GM18873 (cell line): ENCODE data around the gene SH3RF3.
"Not testable (repeated sequence)": the region's sequence is repeated elsewhere in the genome, so short reads cannot be mapped to it uniquely, and the experiment has no call there.

Experiments
- ATAC-seq: cut with Tn5 transposase; IDR thresholded peaks from one replicate; pipeline ENCODE4 v1.9.1; 2021; ENCODE audit warnings: mild to moderate bottlenecking, moderate library complexity, moderate number of reproducible peaks; ENCODE audit not compliant: unreplicated experiment, low FRiP score

The SH3RF3 gene

DNA sequence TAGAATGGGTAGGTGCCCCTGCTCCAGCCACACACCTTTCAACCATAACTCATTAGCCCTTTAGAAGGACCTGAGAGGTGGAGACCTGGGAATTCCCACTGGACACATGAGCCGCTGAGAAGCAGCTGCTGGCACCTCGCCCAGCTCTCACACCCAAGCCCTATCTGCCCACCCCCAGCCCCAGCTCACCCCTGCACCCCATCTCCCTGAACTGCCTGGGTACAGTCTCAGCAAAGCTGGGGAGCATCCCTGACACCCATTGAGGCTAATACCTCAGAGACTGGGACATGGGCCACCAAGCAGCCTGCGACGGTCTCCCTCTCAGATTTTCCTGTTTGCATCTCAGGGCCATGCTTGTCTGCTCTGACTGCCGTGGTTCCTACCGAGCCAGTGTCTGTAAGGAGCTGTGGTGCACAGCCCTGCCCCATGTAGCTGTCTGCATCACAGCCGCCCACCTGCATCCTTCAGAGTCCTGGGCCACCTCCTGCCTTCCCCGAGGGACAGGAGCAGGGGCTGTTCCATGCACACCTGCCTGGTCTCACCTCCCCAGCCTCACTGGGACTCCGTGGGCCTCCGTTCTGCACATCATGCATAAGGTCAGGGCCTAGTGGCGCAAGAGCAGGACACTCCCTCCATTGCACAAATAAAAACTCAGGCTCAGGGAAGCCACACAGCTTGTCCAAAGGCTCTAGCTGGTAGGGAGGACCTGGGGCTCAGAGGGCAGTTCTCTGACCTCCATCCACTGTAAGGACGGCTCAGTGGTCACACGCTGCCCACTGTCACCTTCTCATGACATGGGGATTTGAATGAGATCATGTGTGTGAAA lies 394.7 kb downstream of the SH3RF3 start:
- no peak for ATAC-seq

DNA sequence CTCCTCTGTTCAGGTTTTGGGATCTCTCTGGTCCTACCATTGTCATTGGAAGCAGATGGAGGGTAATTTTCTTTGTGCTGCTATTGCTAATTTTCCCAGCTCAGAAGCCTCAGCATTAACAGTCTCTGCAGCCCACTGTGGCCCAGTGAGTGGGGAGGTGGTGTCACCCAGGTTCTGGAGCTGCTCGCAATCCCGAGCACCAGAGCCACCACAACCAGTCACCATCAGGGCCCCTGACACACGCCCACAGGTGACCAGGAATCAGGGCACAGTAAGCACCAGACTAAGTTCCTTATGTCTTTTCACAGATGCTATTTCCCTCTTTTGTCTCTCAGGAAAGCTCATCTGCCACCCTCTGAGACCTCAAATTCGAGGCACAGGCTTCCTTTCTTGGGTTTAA lies 396.8 kb downstream of the SH3RF3 start:
- no peak for ATAC-seq

DNA sequence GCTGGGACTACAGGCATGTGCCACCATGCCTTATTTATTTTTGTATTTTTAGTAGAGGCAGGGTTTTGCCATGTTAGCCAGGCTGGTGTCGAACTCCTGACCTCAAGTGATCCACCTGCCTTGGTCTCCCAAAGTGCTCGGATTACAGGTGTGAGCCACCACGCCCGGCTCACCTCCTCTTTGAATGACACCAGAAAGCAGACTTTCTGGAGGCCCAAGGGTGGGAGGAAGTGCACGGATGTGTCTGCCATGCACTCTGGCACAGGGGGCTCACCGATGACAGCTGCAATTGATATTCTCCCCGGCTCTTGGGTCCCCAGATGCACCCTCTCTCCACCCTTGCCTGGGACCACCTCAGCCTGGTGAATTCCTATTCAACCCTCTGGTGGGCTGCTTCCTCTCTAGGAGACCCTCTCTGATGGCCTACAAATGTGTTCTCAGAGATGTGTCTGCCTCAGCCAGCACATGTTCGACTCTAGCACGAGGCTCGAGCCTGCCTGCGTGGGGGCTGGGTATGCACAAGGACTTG lies 397.5 kb downstream of the SH3RF3 start:
- ATAC-seq, result no peak

DNA sequence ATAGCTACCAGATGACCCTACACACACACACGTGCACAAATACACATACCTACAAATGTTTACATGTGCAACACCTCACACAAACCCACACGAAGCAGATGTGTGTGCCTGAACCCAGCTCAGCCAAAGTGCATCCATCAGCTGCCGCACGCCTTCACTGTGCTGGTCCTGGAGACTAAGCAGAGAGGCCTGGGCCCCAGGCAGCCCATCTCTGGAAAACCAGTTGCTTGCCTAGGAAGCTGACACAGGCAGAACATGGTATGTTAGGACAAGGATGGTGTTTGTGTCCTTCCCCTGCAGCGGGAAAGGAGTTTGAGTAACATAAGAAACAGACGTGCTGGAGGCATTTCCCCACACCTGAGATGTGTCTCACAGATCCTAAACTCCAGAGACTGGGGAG lies 398.1 kb downstream of the SH3RF3 start:
- no peak for ATAC-seq

DNA sequence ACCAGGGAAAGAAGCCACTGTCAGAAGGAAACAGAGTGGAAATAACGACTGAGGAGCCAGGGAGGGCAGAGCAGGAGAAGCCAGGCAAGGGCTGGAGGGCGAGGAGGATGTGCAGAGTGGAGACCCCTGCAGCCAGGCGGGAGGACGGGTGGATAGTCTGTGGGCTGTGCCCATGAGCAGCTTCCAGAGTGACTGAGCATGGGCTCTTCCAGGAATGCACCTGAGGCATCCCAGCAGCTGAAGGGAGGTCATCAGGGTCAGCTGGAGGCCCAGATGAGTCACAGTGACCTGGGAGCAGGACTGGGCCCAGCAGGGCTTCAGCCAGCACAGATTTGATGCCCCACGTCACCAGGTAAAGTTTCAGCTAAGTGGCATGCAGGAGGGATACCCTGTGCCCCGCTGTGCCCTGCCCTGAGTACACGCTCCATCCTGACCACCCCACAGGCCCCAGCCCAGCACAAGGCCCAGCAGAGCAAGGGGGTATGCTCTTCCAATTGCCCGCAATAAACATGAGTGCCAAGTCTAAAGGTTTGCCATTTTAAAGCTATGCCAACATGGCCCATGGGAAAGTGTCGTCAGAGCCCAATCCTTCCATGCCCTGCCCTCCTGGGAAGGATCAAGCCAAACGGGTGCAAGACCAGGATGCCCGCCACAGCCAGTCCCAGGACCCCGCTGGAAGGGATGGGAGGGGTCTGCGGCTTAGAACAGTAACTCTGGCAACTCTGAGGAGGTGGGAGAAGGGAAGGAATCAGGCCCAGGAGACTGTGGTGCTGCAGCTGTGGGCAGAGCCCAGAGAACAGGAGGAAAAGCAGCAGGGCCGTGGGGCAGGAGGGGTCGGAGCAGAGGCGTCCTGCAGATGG lies 399.1 kb downstream of the SH3RF3 start:
- ATAC-seq, result no peak

DNA sequence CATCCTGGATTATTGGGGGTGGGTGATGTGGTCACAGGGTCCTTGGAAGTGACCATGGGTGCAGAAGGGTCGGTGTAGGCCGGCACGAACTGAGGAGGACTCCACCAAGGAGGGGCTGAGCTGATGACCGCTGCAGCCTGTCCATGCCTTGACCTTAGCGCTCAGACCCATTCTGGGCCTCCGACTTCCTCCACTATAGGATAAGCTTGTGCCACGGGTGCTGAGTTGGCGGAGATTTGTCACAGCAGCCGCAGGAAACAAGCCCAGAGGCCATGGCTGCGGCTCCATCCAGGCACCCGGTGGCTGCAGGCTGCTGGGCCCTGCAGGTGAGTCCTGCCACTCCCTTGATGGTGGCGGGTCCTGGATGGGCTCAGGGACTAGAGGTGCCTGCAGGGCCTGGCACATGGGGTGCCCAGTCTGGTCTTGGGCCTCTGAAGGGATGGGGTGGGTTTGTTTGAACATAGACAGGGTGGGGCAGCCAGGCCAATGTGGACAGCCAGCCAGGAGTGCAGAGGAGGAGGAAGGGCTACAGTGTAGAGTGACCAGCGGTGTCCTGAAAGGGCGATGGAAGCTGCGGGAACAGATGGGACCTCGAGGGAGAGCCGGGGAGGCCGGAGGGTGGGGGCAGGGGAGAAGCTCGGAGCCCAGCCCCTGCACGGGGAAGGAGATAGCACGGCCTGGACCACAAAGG lies 400.0 kb downstream of the SH3RF3 start:
- ATAC-seq, result no peak

DNA sequence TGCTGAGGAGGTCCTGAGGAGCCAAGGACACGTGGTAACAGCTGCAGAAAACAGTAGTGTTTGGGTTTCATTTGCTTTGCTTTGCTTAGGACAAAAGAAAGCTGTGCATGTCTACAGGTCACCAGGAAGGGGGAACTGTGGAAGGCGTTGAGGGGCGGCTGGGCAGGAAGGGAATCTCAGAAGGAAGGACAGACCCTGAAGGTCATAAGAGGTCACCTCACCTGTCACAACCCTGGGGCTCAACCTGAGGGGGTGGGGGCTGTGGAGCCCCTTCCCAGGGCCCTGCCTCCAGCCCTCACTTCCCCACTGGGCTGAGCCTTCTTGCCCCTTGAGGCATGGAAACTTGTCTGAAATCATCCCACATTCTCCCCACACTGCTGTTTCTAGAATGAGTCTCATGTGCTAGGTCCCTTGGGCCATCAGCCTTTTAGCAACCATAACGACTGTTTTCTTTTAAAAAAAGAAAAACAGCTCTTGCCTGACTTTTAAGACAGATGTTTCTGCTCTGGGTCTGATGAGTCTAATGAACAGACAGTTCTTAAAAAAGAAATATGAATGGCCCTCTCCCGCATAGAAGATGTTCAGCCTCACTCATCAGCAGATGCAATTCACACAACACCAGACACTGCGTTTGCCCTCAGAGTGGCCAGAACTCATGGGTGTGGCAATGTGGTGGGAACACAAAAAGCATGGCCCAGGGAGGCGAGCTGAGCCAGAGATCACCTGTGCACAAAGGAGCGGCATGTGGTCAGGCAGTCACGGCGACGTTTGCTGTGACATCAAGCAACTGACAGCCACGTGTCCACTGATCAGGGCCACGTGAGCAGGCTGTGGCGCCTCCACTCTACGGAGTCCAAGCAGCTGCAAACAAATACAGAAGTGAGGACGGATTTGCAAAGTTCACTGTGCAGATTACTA lies 400.8 kb downstream of the SH3RF3 start:
- no peak for ATAC-seq

DNA sequence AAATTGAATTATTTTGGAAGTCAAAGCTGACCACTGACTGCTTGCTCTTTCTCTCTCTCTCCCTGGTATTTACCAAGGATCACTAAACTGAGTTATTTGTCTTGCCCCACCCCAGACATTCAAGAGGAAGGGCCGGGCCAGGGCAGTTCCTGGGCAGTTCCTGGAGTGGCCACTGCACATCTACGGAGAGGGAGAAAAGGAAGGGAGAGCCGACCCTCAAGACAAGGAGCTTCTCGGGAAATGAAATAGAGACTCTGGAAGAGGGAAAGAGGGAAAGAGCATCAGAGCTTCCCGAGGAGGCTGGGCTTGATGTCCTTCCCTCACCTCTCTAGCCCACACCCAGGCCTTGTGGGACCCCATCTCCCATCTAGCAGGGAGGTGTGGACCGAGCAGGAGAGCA lies 401.7 kb downstream of the SH3RF3 start:
- no peak for ATAC-seq

DNA sequence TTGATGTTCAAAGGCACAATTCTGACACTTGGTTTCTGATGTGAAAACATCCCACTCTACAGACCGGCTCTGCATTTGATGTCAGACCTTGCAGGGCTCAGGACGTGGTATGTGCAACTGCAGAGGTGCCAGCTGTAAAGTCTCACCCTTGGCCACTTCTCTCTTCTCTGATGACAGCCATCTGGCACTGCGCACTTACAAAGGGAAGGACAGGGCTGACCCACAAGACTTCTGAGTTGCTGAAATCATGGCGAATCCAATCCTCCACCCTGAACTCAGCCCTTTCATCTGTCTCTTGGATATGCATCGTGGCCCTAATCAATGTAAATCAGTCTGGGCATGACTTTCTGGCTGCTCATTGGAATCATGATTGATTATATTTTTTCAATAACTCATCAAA lies 402.2 kb downstream of the SH3RF3 start:
- no peak for ATAC-seq

DNA sequence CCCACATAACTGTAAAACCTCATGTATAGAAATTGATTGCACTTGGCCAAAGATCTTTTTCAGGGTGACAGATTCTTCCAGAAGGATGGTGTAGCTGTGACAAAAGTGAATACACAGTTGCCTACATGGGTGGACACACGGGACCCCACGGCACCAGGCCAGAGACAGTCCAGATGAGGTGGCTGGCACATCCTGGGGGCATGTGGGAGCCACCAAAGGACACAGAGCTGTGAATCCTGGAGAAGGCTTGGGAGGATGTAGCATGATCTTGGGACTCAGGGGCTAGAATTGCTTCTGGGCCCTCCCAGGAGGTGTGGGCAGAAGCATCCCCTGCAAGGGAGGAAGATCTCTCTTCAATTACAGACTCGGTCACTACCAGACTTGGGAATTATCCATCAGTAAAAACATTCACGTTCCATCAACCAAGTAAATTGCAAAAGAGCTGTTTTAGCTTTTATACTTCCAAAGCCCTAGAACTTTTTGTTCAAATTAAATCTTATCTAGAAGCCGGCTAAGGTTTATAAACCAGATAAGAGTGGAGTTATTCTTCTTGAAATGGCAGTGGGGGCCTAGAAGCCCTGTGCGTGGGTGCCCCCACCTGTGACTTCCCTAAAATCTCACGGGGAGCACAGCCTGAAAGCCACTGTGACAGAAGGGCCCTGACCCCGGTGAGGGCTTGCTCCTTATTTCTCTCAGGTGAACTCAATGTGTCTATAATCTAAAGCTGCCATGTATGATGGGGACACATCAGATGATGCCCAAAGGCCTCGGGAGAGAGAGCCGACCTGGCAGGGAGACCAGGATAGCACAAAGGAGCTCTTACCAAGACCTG lies 403.1 kb downstream of the SH3RF3 start:
- ATAC-seq, result no peak

DNA sequence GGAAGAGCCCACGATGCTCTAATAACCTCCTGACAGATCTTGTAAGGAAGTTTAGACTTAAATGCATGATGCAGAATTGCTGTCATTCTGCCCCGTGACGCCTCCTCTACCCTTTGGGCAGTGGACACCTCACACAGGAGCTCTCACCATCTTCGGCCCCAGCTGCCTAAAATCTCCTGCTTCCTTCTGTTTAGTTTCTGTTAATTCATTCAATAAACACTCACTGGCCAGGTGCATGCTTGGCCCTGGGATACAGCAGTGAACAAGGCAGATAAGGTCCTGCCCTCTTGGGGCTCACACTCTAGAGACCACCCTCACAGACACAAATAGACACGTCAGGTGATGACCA lies 403.7 kb downstream of the SH3RF3 start:
- no peak for ATAC-seq

DNA sequence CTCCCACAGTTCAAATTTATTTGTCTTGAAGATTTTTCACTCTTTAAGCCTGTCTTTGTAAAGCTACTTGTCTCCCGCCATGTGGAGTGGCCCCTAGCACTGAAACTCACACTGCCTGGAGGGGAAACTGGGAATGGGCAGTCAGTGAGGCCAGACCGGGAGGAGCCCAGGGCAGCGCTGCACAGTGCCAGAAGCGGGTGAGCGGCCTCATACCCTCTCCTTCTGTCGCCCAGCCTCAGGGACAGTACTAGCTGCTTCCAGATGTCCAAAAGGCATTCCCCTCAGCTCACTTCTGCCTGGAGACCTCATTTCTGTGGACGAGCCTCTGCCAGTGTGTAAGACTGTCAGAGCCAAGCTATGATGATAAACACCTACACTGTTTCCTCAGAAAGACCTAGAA lies 404.8 kb downstream of the SH3RF3 start:
- no peak for ATAC-seq

DNA sequence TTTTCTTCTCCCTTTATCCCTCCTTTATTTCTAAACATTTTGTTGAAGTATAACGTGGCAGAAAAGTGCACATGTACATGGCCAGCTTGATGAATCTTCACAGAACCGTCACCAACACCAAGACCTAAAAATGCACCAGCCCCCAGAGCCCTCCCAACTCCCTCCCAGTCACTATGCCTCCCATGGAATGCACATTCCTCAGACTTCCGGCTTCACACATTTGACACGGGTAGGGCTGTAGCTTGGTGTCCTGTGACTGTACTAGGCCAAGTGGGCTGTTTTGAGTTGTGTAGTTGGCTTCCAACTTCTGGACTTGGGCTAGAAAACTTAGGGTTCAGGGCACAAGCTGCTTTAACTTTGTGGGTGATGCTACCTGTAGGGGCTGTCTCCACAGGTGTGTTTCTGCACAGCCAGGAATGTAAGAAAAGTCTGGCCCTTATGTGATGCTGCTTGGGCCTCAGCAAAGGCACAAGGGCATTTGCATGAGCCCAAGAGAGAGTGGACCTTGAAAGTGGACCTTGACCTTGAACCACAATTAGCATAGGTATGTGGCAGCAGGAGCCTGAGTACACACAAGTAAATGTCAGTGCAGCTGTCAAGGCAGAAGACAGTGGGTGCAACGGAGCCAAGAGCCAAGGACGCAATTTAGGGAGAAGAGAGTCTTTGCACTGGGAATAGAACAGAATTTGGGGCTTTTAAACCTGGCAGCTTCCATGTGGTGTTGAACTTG lies 406.4 kb downstream of the SH3RF3 start:
- no peak for ATAC-seq

DNA sequence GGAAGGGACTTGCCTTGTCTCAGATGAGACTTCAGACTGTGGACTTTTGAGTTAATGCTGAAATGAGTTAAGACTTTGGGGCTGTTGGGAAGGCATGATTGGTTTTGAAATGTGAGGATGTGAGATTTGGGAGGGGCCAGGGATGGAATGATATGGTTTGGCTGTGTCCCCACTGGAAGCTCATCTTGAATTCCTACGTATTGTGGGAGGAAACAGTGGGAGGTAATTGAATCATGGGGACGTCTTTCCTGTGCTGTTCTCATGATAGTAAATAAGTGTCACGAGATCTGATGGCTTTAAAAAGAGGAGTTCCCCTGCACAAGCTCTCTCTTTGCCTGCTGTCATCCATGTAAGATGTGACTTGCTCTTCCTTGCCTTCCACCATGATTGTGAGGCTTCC lies 407.6 kb downstream of the SH3RF3 start:
- ATAC-seq, result not testable (repeated sequence)

DNA sequence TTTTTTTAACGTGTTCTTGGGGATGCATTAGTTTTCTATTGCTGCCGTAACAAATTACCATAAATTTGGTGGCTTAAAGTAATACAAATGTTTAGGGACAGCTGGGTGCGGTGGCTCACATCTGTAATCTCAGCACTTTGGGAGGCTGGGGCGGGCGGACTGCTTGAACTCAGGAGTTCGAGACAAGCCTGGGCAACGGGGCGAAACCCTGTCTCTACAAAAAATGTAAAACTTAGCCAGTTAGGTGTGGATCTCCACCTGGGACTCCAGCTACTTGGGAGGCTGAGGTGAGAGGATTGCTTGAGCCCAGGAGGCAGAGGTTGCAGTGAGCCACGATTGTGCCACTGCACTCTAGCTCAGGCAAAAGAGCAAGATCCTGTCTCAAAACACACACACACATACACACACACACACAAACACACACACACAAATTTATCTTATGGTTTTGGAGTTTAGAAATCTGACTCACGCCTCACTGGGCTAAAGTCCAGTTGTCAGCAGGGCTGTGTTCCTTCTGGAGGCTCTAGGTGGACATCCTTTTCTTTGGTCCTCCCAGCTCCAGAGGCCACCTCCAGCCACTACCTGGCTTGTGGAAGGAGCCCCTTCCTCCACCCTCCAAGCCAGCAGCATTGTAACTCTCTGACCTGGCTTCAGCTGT lies 408.7 kb downstream of the SH3RF3 start:
- no peak for ATAC-seq

DNA sequence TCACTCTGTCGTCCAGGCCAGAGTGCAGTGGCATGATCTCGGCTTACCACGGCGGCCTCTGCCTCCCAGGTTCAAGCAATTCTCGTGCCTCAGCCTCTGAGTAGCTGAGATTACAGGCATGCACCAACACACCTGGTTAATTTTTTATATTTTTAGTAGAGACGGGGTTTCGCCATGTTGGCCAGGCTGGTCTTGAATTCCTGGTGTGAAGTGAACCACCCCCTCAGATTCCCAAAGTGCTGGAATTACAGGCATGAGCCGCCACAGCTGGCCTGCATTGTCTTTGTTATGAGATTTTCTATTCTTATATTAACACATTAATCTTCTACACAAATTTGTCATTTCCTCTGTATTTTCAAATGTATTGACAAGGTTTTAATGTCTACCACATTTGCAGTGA lies 409.5 kb downstream of the SH3RF3 start:
- no peak for ATAC-seq

DNA sequence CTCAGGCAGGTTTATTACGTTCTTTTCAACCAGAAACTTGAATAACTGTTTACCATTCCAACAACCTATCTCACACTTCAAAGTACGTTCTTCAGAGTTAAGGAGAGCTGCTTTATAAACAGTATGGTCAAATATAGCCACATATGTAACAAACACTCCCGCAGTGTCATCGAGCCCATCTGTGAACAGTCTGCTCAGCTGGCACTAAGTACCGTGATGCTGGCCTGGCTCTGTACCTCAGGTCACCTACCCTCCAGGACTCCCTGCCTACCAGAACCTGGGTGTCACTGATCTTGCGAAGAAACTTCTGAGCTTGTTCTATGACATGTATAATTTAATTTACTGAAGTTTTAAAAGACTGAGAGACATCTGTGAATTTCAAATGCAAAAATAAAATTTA lies 413.4 kb downstream of the SH3RF3 start:
- ATAC-seq, result no peak
